ENCODE results near the gene MIDN. TPM values are rescaled to one million over a fixed set of nuclear protein-coding genes. Genes with fewer than 3 reads are reported as not detected.

Gene MIDN
- total and polyA plus RNA-seq, 10 of the 15 experiments (the other 5 are each of a cell fraction or from before 2014, with no cell fraction given) = 0.38 to 51.5 (median 7.2) TPM

GRCh38 chr19:1264801-1265614, 16.6 kb downstream of the MIDN start:
- WGBS (ENCODE audit: insufficient coverage, insufficient replicate concordance, low lambda C conversion rate, missing lambda C conversion rate) = 1% methylated on average over 26 of the region's 26 CpGs
- H3K4me2 ChIP-seq (ENCODE audit: control insufficient read depth, insufficient read depth) = peak overlapping the region; percentile 66
- ChIA-PET SMC1A (ENCODE audit: uncharacterized antibody, unreplicated experiment) (interaction anchor here (7.3 kb wide), 1 partner anchor 21 kb away, joined by 172 read pairs; the partner anchor contains the start of gene ATP5F1D), POLR2A (interaction anchor here (1.0 to 8.7 kb wide), 2 partner anchors 12 to 21 kb away, joined by 3 to 184 read pairs; partner anchors contain the start of gene ATP5F1D), CTCF (interaction anchor here (1.2 to 7.2 kb wide), 3 partner anchors 12 to 22 kb away, joined by 3 to 363 read pairs (median 26); partner anchors contain the start of gene ATP5F1D), RAD21 (ENCODE audit: unreplicated experiment) (interaction anchor here (1.3 to 5.1 kb wide), 5 partner anchors 12 to 198 kb away, joined by 4 to 336 read pairs (median 9); partner anchors contain the start of gene ARHGAP45)
- peak overlapping the region; percentile 10; the same call in 1 of the 2 replicates for H3K4me3 ChIP-seq
- H3K9me3 ChIP-seq (replicated peaks; ENCODE audit: control insufficient read depth, insufficient read depth, low read length) = no peaks in the 10 kb centered on the region
- H3K79me2 ChIP-seq (ENCODE audit: control insufficient read depth, insufficient read depth, low read length) = peaks cover 31% of the 10 kb centered on the region
- no peak for FAIRE-seq
- no peak overlapping the region for H2AFZ ChIP-seq (ENCODE audit: control insufficient read depth, low read depth, low read length)
- DNase-seq (ENCODE audit: low read depth, low spot score) = no peak
- H3K36me3 ChIP-seq (ENCODE audit: control insufficient read depth in 2 of 2, insufficient read depth in 2 of 2, low read length in 1 of 2) = no peaks in the 10 kb centered on the region
- BruUV-seq (replicated peaks) = no TSS peak
- in situ Hi-C loops (cut with MboI) = loop anchor here (10.0 kb wide), 1 partner anchor 820 kb away; no protein-coding TSS in a partner anchor
- H4K20me1 ChIP-seq (ENCODE audit: control insufficient read depth, insufficient read depth) = no peaks in the 10 kb centered on the region; the same call in 1 of the 2 replicates
- no peak overlapping the region for H3K9ac ChIP-seq (ENCODE audit: control insufficient read depth, insufficient read depth, low read length)
- ATAC-seq = peak; percentile 3
- H3K27me3 ChIP-seq (replicated peaks in 1 of 2; ENCODE audit: control insufficient read depth in 2 of 2, insufficient read depth in 2 of 2, low read length in 1 of 2) = no peaks in the 10 kb centered on the region
- H3K4me1 ChIP-seq (ENCODE audit: control insufficient read depth, insufficient read depth, low read length) = peaks cover 55% of the 10 kb centered on the region
- peak overlapping the region; percentile 16 for H3K27ac ChIP-seq (ENCODE audit: control insufficient read depth, insufficient read depth)
- intact Hi-C loops (cut with micrococcal nuclease; ENCODE audit: unreplicated experiment) = no loop called here
- no peak for TF ChIP-seq SRF (IDR thresholded peaks at IDR 0.05; ENCODE audit: low read depth in 2 of 2, low read length in 2 of 2)
- no peak for TF ChIP-seq PBX3 (IDR thresholded peaks at IDR 0.05; ENCODE audit: insufficient replicate concordance, low read depth, low read length)
- no peak for TF ChIP-seq KDM1A (IDR thresholded peaks at IDR 0.05; ENCODE audit: borderline replicate concordance)
- TF ChIP-seq SREBF2 (IDR thresholded peaks at IDR 0.05; ENCODE audit: low read length) = no peak
- no peak for TF ChIP-seq CEBPB (IDR thresholded peaks at IDR 0.05; ENCODE audit: borderline replicate concordance in 1 of 2, low read depth in 2 of 2, low read length in 2 of 2)
- no peak; the same call in 1 of the 2 replicates for TF ChIP-seq SIN3A (IDR thresholded peaks at IDR 0.05; ENCODE audit: low read depth, low read length)
- TF ChIP-seq CHD4 (IDR thresholded peaks at IDR 0.05) = no peak
- no peak for TF ChIP-seq USF2 (IDR thresholded peaks at IDR 0.05; ENCODE audit: borderline replicate concordance, low read depth, low read length)
- no peak for TF ChIP-seq ZNF217 (IDR thresholded peaks at IDR 0.05)
- peak; percentile 48; the same call in 1 of the 2 replicates for TF ChIP-seq NBN (IDR thresholded peaks at IDR 0.05)
- TF ChIP-seq POLR2AphosphoS5 (IDR thresholded peaks at IDR 0.05; ENCODE audit: low read length) = no peak
- no peak for TF ChIP-seq CTCF (IDR thresholded peaks at IDR 0.05 in 2 of 3, conservative IDR thresholded peaks at IDR 0.05 in 1 of 3; ENCODE audit: control insufficient read depth in 2 of 3, extremely low read depth in 1 of 3, insufficient read depth in 1 of 3, low read depth in 3 of 3, low read length in 3 of 3)
- no peak for TF ChIP-seq SUZ12 (IDR thresholded peaks at IDR 0.05; ENCODE audit: unreplicated experiment)
- TF ChIP-seq ZSCAN29 (IDR thresholded peaks at IDR 0.05) = no peak
- TF ChIP-seq MXI1 (IDR thresholded peaks at IDR 0.05; ENCODE audit: low read depth, low read length) = peak; percentile 83
- TF ChIP-seq TCF3 (IDR thresholded peaks at IDR 0.05; ENCODE audit: borderline replicate concordance, insufficient read depth, low read depth, low read length) = peak; percentile 69; the same call in 1 of the 2 replicates
- no peak for TF ChIP-seq HDAC6 (IDR thresholded peaks at IDR 0.05; ENCODE audit: unreplicated experiment)
- TF ChIP-seq TBL1XR1 (IDR thresholded peaks at IDR 0.05; ENCODE audit: low read depth, low read length) = no peak
- no peak for TF ChIP-seq MYC (IDR thresholded peaks at IDR 0.05; ENCODE audit: insufficient read depth, insufficient read length, insufficient replicate concordance, low read length, severe bottlenecking)
- no peak for TF ChIP-seq MEF2A (IDR thresholded peaks at IDR 0.05; ENCODE audit: insufficient read depth, low read depth, low read length)

Data from GM12878 (cell line).